GM06990 (cell line): ENCODE measurements around the gene CAND2.

ENCODE experiments used
- DNase-seq: peaks from one replicate; pipeline ENCODE4 v3.0.0-alpha.2; 2011; ENCODE audit not compliant: insufficient read length; ENCODE audit errors: extremely low read depth
- H3K27me3 ChIP-seq: replicated peaks from 2 replicates; pipeline ENCODE4 v1.6.0; 2011; ENCODE audit warnings: low read length; ENCODE audit not compliant: control insufficient read depth, insufficient read depth
- H3K36me3 ChIP-seq: 2 replicates; pipeline ENCODE4 v1.5.1; 2011; ENCODE audit warnings: low read length; ENCODE audit not compliant: control insufficient read depth, insufficient read depth
- H3K4me3 ChIP-seq: replicated peaks from 2 replicates; pipeline ENCODE4 v1.5.1; 2011; ENCODE audit warnings: low read depth, mild to moderate bottlenecking, control low read depth, low read length
- CTCF ChIP-seq: IDR thresholded peaks from 2 replicates; pipeline ENCODE4 v1.5.1; 2011; ENCODE audit warnings: low read length, control low read depth, mild to moderate bottlenecking, inconsistent platforms; ENCODE audit not compliant: insufficient read depth, poor library complexity, severe bottlenecking

Gene CAND2

GRCh38 chr3:12830785-12831156, 34.3 kb downstream of the CAND2 start:
- H3K36me3 ChIP-seq = peaks cover 25% of the 10 kb centered on the region
- peak; percentile 23 for TF ChIP-seq CTCF
- H3K27me3 ChIP-seq = no peaks in the 10 kb centered on the region
- no peak overlapping the region for H3K4me3 ChIP-seq
- no peak for DNase-seq

- peaks cover 29% of the 10 kb centered on the region for H3K36me3 ChIP-seq
- DNase-seq = no peak
- no peaks in the 10 kb centered on the region for H3K27me3 ChIP-seq
- no peak overlapping the region for H3K4me3 ChIP-seq
- TF ChIP-seq CTCF = no peak
Measured at GRCh38 chr3:12831301-12831866, 34.9 kb downstream of the CAND2 start.

- TF ChIP-seq CTCF = no peak
- Histone ChIP-seq H3K27me3 (no peaks in the 10 kb centered on the region), H3K36me3 (peaks cover 37% of the 10 kb centered on the region), H3K4me3 (no peak overlapping the region)
- DNase-seq = no peak
Measured at GRCh38 chr3:12832350-12833221, 36.1 kb downstream of the CAND2 start.

GRCh38 chr3:12833222-12834161, 37.0 kb downstream of the CAND2 start:
- TF ChIP-seq CTCF = no peak
- H3K27me3 ChIP-seq = no peaks in the 10 kb centered on the region
- H3K4me3 ChIP-seq = no peak overlapping the region
- no peak for DNase-seq
- peaks cover 41% of the 10 kb centered on the region for H3K36me3 ChIP-seq

GRCh38 chr3:12835052-12835665, 38.7 kb downstream of the CAND2 start:
- no peaks in the 10 kb centered on the region for H3K27me3 ChIP-seq
- TF ChIP-seq CTCF = no peak
- H3K36me3 ChIP-seq = peaks cover 52% of the 10 kb centered on the region
- no peak for DNase-seq
- H3K4me3 ChIP-seq = no peak overlapping the region
